Astrocyte of the cerebellum (primary cell): Measurements from ENCODE around the gene DDIT3.

Experiments
- DNase-seq: peaks from one replicate; pipeline ENCODE4 v3.0.0-alpha.2; 2011; ENCODE audit warnings: low read depth
- H3K4me3 ChIP-seq: 2 replicates; pipeline ENCODE4 v1.5.1; 2011; ENCODE audit warnings: mild to moderate bottlenecking, low read depth, low read length, moderate library complexity
- CTCF ChIP-seq: IDR thresholded peaks from 2 replicates; pipeline ENCODE4 v1.5.1; 2012; ENCODE audit warnings: low read length, low read depth, moderate library complexity, mild to moderate bottlenecking; ENCODE audit errors: missing control alignments
- in situ Hi-C: cut with HindIII; loops from 2 replicates; pipeline ENCODE4 v1.10.0; 2017; ENCODE audit warnings: low sequenced_read_pairs

Gene DDIT3

GRCh38 chr12:57547288-57548012 is 27.1 kb upstream of the DDIT3 start:
- TF ChIP-seq CTCF: no peak
- peak overlapping the region; percentile 94 for H3K4me3 ChIP-seq
- DNase-seq: no peak
- in situ Hi-C loops: no loop called here

- DNase-seq: peak; percentile 92
- in situ Hi-C loops: no loop called here
- TF ChIP-seq CTCF: no peak
- peak within 1 kb of the TSS; percentile 94 for H3K4me3 ChIP-seq
These were observed 26.3 kb upstream of the DDIT3 start, which contains the start of gene DCTN2 for GRCh38 chr12:57546438-57547287. TSS of gene DCTN2 (minus strand) at chr12:57547192. CDS start at chr12:57547063, 129 bp downstream.

- no peak for TF ChIP-seq CTCF
- DNase-seq: no peak
- peak overlapping the region; percentile 94 for H3K4me3 ChIP-seq
- in situ Hi-C loops: no loop called here
These were observed 25.6 kb upstream of the DDIT3 start for GRCh38 chr12:57545809-57546437.

- in situ Hi-C loops: no loop called here
These were observed 23.3 kb upstream of the DDIT3 start for GRCh38 chr12:57543581-57543980.

GRCh38 chr12:57541717-57542116 is 21.4 kb upstream of the DDIT3 start:
- H3K4me3 ChIP-seq: no peak overlapping the region
- TF ChIP-seq CTCF: no peak
- in situ Hi-C loops: no loop called here
- no peak for DNase-seq

More at GRCh38 chr12:57543581-57543980, 23.3 kb upstream of the DDIT3 start:
- H3K4me3 ChIP-seq: no peak overlapping the region
- no peak for DNase-seq
- TF ChIP-seq CTCF: no peak

- no peak for TF ChIP-seq CTCF
- H3K4me3 ChIP-seq: no peak overlapping the region
- DNase-seq: no peak
- in situ Hi-C loops: no loop called here
These were observed 20.7 kb upstream of the DDIT3 start for GRCh38 chr12:57541001-57541400.
